PC-9 (cell line): ENCODE measurements around the gene TLR7.

Source experiments
- EZH2 ChIP-seq: fragments of 200-600 bp; sonication (generic); IDR thresholded peaks from 2 replicates; pipeline ENCODE4 v1.8.0; 2017; ENCODE audit warnings: antibody characterized with exemption, low read depth
- TF ChIP-seq, protein P1 (sequence below): fragments of 200-600 bp; sonication (generic); conservative IDR thresholded peaks from 2 replicates; pipeline ENCODE4 v1.6.1; 2017; ENCODE audit warnings: mixed run types, antibody characterized with exemption, mild to moderate bottlenecking, moderate library complexity

DNA sequence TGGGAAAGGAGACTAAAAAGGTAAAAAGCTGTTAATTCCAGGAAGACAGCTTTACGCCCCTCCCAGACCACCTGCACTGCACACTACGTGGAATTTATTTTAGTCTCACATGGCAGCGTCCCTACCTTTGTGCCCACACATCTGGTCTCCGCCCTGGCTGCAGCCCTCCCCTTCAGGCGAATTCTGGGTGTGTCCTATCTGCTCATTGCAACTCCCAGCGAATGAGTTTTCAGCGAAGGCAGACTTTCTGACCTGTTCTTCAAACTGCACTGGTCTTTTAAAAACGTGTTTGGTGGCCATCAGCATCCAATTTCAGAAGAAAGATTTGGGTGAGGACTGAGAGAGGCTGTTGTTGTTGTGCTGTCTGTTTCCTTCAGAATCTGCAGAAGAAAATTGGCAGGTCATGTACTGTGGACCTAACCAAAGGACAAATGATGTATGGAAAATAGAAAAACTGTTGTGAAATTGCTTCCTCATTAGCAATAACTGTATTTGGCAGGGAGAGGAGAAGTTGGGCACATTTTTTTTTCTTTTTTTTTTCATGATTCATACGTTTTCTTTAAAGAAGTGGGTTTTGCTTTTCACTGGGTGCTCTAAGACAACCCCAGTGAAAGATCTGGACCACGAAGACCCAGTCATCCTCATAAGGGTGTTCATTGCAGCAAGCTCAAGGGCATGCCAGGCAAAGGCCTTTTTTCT lies 43.7 kb downstream of the TLR7 start:
- TF ChIP-seq, protein P1, sequence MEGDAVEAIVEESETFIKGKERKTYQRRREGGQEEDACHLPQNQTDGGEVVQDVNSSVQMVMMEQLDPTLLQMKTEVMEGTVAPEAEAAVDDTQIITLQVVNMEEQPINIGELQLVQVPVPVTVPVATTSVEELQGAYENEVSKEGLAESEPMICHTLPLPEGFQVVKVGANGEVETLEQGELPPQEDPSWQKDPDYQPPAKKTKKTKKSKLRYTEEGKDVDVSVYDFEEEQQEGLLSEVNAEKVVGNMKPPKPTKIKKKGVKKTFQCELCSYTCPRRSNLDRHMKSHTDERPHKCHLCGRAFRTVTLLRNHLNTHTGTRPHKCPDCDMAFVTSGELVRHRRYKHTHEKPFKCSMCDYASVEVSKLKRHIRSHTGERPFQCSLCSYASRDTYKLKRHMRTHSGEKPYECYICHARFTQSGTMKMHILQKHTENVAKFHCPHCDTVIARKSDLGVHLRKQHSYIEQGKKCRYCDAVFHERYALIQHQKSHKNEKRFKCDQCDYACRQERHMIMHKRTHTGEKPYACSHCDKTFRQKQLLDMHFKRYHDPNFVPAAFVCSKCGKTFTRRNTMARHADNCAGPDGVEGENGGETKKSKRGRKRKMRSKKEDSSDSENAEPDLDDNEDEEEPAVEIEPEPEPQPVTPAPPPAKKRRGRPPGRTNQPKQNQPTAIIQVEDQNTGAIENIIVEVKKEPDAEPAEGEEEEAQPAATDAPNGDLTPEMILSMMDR = no peak
- no peak for TF ChIP-seq EZH2
